GOT3 (cell line): ENCODE measurements around the gene NDUFB2.
"Not testable (repeated sequence)": the region's sequence is repeated elsewhere in the genome, so short reads cannot be mapped to it uniquely, and the experiment has no call there.

ENCODE experiments used
- DNase-seq: peaks from one replicate; lab custom pipeline; 2025; ENCODE audit warnings: mixed read lengths; lab: John Stamatoyannopoulos, UW

The NDUFB2 gene

DNA sequence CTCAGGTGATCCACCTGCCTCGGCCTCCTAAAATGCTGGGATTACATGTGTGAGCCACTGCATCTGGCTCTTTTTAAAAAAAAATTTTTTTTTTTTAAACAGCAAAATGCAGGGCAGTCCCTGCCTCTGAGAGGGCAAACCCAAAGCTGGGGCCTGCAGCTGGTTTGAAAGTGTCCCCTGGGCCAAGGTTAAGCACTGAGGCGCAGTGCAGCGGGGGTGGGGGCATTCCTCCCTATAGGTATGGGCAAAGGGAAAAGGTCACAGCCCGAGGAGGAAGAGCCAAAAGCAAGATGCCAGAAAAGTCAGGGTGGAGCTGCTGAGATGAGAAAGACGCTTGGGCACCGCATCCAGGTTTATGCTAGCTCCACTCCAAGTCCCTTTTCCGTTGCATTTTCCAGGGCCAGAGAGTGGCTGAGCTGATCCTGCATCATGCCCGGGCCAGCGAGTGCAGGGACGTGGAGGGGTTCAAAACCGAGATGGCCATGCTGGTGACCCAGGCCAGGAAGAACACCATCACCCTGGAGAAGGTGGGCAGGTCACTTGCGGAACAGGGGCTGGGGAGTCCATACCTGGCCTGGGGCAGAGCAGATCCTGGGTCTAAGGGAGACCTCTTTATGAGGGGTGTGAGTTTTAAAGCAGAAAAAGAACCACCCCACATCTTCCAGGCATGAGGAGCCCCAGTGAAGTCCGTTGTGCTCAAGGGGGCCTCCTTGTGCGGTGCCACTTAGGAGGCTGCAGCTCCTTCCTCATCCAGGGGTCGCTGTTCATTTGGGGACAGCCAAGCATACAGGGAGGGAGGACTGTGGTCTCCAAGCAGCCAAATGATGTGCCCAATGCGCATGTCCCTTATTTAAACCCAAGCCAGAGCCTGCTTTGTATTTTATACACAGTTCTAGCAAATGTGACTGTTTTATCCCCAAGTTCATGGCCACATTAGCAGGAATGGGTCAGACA, 7.0 kb upstream of the NDUFB2 start:
- DNase-seq, result no peak

DNA sequence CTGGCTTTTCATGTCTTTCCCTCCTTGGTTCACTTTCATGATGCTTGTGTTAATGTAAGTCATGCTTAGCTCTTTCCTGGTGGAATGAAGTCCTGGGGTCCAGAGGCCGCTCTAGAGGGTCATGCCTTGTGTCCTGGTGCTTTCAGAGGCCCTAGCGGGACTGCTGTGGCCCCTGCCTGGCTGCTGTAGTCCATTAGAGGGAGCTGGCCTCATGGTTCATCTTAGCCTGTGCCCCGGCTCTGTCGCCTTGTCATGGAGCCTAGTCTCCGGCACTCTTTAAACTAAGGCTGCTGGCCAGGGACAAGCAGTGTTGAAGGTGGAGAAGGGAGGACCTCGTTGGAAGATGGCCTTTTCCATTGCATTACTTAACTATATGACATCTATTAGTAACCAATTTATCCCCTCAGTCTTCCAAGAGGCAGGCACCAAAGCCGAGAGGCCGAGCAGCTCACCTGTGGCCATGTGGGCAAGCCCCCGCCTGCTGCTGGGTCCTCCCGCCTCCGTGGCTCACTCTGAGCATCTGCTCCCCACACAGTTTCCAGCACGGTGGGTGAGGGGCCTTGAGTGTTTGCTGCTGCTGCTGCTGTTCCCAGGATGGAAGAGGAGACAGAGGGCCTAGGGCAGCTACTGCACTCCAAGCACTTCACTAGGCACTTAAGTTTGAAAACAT, 5.0 kb upstream of the NDUFB2 start:
- DNase-seq, result no peak

DNA sequence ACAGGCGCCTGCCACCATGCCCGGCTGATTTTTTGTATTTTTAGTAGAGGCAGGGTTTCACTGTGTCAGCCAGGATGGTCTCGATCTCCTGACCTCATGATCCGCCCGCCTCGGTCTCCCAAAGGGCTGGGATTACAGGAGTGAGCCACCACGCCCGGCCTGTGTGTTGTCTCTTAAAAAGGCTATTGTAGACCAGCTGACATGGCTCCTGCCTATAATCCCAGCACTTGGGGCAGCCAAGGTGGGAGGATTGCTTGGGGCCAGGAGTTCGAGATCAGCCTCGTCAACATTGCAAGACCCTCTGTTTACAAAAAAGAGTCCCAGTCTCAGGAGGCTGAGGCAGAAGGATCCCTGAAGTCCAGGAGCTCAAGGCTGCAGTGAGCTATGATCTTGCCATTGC, 2.7 kb upstream of the NDUFB2 start:
- not testable (repeated sequence) for DNase-seq

DNA sequence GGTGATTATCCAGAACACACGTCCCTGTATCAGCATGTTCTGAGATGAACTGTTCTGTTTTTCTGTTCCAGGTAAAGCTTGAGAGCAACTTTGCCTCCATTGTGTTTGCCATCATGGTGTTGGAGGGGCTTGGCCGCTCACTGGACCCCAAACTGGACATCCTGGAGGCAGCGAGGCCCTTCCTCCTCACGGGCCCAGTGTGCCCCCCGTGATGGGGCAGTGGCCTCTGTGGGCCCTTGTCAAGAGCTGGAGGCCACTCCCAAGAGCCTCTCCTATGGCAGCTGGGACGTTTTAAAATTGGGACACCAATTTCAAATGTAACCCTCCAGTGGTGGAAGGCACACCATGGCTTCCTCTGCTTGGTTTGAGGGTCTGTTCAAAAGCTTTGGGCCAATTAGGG, 1.9 kb upstream of the NDUFB2 start:
- DNase-seq, result no peak

DNA sequence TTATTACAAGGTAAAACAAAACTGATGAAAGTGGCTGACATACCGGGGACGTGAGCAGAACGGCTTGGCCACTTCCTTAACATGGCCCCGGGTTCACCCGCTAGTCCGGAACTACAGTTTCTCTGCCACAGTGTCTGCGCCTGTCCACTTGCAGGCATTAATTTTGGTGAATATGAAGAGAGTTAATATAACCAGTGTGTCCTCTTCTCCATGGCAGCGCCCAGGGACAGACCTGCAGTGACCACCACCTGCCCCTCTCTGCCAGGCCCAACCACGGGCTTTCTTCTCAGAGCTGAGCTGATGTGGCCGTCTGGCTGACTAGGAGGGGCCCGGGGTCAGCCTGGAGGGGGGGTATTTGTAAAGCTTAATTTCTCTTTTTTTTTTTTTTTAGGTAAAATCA, 1.1 kb upstream of the NDUFB2 start:
- DNase-seq, result no peak

DNA sequence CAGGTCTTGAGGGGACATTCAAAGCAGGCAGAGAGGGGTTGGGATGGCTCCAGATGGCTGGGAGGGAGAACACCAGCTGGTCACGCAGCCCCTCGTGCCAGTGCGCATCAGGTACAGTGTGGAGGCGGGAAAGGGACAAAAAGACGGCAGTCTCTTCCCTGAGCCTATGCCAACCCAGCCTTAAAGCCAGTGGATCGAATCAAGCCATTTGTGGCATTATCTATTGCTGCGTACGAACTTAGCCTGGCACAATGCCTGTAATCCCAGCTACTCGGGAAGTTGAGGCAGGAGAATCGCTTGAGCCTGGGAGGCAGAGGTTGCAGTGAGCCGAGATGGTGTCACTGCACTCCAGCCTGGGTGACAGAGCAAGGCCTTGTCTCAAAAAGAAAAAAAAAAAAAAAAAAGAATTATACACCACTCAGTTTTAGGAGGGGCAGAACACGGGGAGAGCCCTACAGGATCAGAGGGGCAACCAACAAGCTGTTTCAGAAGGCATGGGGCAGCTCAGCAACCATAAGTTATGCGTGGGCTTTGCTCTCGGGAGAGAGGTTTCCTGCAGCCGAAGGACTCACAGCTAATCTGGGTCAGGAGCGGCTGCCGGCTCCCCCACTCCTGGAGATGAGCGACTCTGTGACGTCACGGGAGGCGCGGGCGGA, 356 bp upstream of the NDUFB2 start:
- no peak for DNase-seq

DNA sequence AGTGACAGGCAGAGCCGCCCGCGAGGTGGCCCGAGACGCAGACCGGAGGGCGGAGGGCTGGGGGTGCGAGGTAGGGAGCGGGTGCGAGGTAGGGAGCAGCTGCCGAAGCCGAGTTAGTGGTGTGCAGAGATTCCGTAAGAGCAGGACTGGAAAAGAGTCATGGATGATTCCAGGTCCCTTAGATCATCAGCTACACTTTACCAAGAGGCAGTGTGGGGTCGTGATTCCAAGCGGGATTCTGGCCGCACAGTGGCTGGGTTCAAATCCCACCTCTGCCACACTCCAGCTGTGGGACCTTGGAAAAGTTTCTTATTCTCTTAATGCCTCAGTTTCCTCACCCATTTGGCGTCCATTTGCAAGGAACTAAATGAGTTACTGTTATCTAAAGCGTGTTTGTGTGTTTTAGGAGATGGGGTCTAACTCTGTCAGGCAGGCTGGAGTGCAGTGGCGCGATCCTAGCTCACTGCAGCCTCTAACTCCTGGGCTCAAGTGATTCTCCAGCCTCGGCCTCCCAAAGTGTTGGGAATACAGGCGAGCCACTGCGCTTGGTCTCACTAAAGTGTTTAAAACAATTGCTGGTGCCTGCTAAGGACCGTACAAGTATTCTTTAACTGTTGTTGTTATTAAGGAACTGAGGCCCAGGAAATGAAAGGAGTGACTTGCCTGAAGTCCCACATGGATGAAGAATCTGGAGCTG, 1.1 kb downstream of the NDUFB2 start:
- no peak for DNase-seq

DNA sequence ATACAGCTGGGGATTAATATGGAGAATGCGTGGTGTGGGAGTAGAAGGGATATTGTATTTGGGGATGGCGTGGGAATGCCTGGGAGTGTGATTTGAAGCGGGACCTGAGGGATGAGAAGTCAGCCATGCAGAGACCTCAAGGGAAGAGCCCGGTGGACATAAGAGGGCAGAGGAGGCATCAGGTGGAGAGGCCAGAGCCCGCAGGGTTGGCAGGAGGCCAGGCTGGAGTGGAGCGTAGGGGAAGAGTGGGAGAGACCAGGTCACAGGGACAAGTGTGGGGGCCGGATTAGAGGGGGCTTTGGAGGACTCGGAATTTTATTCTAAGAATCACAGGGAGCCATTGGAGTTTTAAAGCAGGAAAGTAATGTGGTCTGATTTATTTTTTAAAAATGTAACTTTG, 2.0 kb downstream of the NDUFB2 start:
- no peak for DNase-seq

DNA sequence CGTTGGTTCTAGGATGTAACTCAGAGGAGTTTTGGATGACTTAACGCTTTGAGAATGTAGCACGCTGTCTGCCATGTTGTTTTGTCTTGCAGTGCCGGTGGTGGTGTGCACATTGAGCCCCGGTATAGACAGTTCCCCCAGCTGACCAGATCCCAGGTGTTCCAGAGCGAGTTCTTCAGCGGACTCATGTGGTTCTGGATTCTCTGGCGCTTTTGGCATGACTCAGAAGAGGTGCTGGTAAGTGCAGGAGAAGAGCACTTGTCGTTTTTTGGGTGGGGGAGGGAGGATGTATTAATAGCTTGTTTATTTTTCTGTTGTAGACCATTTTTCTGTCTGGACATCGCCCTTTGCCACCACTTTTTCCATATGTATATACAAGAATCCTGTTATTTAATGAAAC, 6.3 kb downstream of the NDUFB2 start:
- DNase-seq, result no peak

DNA sequence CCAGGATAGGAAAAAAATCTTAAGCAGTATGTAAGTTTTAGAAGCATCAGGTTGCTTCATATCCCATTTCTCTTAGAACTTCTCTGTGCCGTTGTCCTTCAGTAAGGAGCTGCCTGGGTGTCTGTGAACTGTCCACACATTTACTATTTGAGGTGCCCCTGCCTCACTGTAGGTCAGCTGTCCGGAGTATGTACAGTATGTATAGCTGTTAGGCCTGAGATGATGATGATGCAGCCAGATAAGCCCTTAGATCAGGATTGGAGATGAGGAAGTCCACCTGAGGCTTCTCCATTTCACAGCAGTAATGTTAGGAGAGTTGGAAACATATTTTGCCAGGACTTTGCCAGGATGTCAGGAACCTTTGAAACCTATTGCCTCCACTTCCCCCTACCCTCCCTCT, 7.7 kb downstream of the NDUFB2 start:
- DNase-seq, result no peak

DNA sequence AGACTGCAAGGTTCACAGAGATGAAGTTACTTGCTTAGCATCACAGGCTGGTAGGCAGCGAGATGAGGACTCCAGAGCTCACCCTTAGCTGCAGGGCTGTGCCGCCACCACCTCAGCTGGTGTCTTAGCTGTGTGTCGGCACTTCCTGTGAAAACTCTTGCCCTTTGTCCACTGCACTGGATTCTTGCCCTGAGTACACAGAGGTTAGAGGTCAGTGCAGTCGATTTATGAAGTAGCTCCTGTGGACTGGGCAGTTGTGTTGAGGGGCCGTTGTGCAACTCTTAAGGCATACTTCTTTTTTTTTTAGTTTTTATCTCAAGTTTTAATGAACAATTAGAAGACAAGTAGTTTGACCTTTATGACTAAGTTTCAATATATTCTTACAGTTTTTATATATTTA, 10.6 kb downstream of the NDUFB2 start:
- no peak for DNase-seq

DNA sequence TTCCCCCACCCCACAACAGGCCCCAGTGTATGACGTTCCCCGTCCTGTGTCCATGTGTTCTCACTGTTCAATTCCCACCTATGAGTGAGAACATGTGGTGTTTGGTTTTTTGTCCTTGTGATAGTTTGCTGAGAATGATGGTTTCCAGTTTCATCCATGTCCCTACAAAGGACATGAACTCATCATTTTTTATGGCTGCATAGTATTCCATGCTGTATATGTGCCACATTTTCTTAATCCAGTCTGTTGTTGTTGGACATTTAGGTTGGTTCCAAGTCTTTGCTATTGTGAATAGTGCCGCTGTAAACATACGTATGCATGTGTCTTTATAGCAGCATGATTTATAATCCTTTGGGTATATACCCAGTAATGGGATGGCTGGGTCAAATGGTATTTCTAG, 12.3 kb downstream of the NDUFB2 start:
- not testable (repeated sequence) for DNase-seq

DNA sequence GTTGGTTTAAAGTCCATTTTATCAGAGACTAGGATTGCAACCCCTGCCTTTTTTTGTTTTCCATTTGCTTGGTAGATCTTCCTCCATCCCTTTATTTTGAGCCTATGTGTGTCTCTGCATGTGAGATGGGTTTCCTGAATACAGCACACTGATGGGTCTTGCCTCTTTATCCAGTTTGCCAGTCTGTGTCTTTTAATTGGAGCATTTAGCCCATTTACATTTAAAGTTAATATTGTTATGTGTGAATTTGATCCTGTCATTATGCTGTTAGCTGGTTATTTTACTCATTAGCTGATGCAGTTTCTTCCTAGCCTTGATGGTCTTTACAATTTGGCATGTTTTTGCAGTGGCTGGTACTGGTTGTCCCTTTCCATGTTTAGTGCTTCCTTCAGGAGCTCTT, 15.9 kb downstream of the NDUFB2 start:
- DNase-seq, result not testable (repeated sequence)

DNA sequence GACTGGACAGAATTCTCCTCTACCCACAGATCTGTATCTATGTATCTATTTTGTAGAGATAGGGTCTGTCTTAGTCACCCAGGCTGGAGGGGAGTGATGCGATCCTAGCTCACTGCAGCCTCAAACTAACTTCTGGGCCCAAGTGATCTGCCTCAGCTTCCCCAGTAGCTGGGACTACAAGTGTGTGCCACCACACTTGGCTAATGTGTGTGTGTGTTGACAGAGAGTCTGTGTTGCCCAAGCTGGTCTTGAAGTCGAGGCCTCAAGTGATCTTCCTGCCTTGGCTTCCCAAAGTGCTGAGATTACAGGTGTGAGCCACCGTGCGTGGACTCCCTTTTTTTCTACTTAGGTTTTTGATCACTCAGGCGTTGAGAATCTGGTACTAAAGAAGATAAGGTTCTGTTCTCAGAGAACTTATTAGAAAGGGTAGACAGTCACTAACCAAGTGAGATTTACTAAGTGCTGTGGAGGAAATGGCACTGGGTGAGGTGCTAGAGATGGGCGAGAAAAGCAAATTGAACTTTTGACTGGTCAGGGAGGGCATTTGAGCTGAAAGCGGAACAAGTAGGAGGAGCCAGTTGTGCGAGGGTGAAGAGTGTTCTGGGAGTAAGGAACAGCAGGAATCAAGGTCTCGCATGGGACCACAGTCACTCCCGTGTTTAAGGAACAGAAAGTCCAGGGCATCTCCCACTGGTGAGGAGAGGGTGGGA, 18.0 kb downstream of the NDUFB2 start:
- DNase-seq, result no peak

DNA sequence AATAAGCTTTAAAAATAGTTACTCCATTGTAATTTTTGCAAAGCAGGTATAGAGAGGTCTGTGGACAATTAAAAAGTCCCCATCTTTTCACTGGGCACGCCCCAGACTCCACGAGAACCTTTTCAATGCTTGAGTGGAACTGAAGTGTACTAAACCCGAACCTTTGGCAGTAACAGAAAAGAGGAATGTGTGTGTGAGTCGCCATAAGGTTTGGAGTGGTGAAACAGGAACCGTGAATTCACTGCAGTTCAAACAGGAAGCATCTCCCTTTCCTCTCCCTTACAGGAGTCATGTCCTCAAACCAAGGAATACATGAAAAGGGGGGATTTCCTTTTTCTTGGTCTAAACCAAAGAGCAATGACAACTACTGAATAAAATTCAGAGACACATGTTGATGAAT, 23.2 kb downstream of the NDUFB2 start:
- DNase-seq, result no peak

DNA sequence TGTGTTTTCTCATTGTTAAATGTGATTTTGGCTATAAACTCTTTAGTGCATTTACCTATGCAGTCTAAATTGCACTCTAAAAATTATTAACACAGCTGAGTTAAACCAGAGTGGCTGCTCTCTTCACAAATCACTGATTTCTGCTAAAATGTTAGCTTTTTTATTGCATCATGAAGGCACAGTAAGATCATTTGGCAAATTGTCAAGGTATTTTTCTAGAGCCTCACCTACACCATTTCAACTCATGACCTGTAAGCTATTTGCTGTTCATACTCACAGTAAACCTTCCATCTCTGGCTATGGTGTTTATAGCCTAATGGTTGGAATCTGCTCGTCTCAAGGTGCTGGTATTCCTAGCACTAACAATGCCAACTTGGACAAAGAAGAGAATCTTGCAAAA, 25.7 kb downstream of the NDUFB2 start:
- DNase-seq, result no peak

DNA sequence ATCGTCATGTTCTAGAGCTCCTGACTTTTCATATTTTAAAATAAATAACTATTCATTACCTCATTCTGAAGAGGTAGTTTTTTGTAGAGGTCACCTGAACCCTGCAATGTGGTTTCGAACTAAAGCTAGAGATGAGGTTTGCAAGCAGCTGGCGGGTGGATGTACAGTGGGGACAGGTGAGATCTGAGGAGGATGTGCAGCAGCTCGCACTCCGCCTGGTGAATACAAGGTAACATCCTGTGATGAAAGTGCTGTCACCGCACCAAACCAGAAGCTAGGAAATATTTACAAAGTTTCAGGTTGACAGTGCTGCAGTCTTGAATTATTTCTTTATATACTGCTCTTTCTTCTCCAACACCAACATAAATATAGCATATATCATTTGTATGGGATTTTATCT, 26.5 kb downstream of the NDUFB2 start:
- no peak for DNase-seq

DNA sequence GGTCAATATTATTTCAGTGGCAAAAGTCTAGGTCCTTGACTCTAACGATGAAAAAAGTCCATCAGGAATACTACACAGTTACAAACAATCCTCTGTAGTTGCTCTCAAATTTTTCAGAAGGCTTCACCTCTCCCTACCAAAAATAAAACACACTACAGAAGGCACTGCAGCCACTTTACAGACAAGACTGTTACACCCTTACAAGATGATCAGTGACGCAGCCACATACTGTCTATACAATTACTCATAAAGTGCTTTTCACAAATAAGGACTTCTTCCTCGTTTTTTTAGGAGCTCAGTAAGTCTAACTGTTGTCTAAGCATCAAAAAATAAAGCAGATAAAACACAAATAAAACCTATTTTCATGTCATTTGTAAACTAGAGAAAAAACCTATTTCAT, 27.1 kb downstream of the NDUFB2 start:
- no peak for DNase-seq

DNA sequence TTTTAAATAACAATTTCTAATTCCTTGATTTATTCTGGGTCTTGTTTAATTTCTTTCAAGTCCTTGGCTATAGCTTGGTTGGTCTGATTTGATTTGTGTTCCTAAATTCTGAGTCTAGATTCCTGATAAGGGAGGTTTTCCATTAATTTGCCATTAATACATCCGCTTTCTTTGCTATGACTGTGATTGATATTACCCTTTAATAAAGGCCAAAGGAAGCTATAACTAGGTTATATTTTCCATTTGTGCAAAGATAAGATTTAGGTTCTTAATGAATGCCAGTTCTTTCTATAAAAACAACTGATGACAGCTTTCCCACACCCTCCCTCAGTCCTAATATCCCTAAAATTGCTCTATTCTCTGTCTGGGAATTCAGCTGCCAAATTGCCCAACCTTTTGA, 28.2 kb downstream of the NDUFB2 start:
- no peak for DNase-seq

DNA sequence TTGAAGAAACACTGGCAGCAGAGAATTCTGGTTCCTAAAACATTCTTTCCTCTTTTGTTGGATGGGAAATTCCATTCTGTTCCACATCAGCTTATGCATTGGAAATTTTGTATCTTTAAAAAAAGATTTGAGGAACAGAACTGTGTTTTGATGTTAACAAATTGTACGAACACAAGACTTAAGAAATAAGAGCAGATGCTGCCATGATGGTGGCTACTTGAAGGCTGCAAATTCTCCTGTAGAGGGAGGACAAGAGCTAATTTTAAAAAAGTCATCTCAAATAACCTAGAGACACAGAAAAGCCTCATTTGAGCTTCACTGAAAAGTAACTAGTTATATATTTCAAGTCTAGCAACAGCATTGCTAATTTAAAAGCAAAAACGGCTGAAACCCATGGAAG, 29.8 kb downstream of the NDUFB2 start:
- DNase-seq, result no peak

DNA sequence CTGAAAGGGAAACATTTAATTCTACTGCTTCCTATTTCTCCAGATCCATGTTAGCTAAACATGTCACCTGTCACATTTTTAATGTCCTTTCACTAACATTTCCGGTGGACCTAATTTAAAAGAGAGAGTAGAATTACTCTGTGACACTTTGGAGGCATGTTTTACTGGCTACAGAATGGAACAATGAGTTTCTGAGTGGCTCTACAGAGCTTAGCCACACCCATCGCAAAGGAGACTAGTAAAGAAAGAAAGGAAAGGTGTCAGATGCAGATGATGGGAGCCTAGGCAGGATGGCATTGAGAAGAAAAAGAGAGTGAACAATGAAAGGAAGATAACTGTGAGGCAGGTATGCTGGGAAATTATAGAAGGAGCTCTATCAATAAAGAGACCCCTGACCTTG, 35.9 kb downstream of the NDUFB2 start:
- DNase-seq, result no peak

DNA sequence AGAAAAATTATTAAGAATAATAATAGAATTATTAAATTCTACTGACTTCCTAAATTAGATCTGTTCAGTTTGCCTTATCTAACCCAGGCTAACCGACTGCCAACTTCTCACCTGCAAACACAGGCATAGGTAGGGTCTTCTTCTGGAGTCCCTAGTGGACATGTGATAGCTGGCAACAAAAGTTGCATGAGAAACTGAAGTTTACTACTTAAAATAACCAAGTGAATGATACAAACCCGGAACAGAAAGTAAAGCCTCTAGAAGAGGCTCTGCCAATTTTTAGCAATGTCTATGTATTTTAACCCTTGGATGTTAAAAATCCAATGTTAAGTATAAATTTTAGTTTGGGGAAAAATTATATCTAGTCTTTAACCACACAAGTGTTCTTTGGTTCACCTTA, 37.6 kb downstream of the NDUFB2 start:
- no peak for DNase-seq
